RKO (cell line): Measurements from ENCODE around the gene PRR20C.
A peak's percentile ranks its signal among the peaks of the same experiment; 100 is the strongest.
"Not testable (repeated sequence)": the region's sequence is repeated elsewhere in the genome, so short reads cannot be mapped to it uniquely, and the experiment has no call there.

Experiments used
- DNase-seq: peaks from one replicate; pipeline ENCODE4 v3.0.0-alpha.2; 2016; ENCODE audit warnings: low spot score

The PRR20C gene

GRCh38 chr13:57153761-57154160 is at the start of gene PRR20C:
Gene PRR20C, plus strand, starts transcription at chr13:57154061. Its CDS starts 387 bp downstream, at chr13:57154448.
- not testable (repeated sequence) for DNase-seq

- no peak for DNase-seq
These were observed 38.9 kb upstream of the PRR20C start for GRCh38 chr13:57114945-57115344.

- DNase-seq = no peak
These were observed 30.2 kb upstream of the PRR20C start for GRCh38 chr13:57123681-57124080.

GRCh38 chr13:57128909-57129308 is 25.0 kb upstream of the PRR20C start:
- peak; percentile 7 for DNase-seq

- DNase-seq = no peak
These were observed 17.8 kb upstream of the PRR20C start for GRCh38 chr13:57136093-57136492.

GRCh38 chr13:57137585-57137984 is 16.3 kb upstream of the PRR20C start:
- no peak for DNase-seq

- no peak for DNase-seq
These were observed 14.9 kb upstream of the PRR20C start for GRCh38 chr13:57138988-57139387.

GRCh38 chr13:57139781-57140180 is 14.1 kb upstream of the PRR20C start:
- DNase-seq = not testable (repeated sequence)

- DNase-seq = not testable (repeated sequence)
These were observed 13.5 kb upstream of the PRR20C start, which contains the start of gene PRR20A for GRCh38 chr13:57140235-57140968. Gene PRR20A, plus strand, starts transcription at chr13:57140918. Its CDS starts 387 bp downstream, at chr13:57141305.

GRCh38 chr13:57147188-57147587 is 6.7 kb upstream of the PRR20C start, which contains the start of gene PRR20B:
Gene PRR20B, plus strand, starts transcription at chr13:57147488. Its CDS starts 387 bp downstream, at chr13:57147875.
- not testable (repeated sequence) for DNase-seq

- not testable (repeated sequence) for DNase-seq
These were observed 5.8 kb upstream of the PRR20C start for GRCh38 chr13:57148106-57148505.

GRCh38 chr13:57160332-57160731 is 6.5 kb downstream of the PRR20C start, which contains the start of gene PRR20D:
Gene PRR20D, plus strand, starts transcription at chr13:57160632. Its CDS starts 387 bp downstream, at chr13:57161019.
- DNase-seq = not testable (repeated sequence)

GRCh38 chr13:57166897-57167296 is 13.0 kb downstream of the PRR20C start, which contains the start of gene PRR20E:
Gene PRR20E, plus strand, starts transcription at chr13:57167197. Its CDS starts 387 bp downstream, at chr13:57167584.
- not testable (repeated sequence) for DNase-seq

- DNase-seq = no peak
These were observed 37.8 kb downstream of the PRR20C start for GRCh38 chr13:57191667-57192066.
